B cell (primary cell): ENCODE results near the gene KRTAP5-8. TPM values are rescaled to one million over a fixed set of nuclear protein-coding genes. Genes with fewer than 3 reads are reported as not detected.

Experiments
- ATAC-seq: fragments of 200-7000 bp; cut with Tn5 transposase; one replicate; pipeline ENCODE4 v1.10.0; 2021; ENCODE audit warnings: low read depth, mild to moderate bottlenecking, moderate number of reproducible peaks, moderate library complexity
- CTCF ChIA-PET: fragments of 350-600 bp; sonication (Branson Sonifier 250); formaldehyde crosslinking; loops from one replicate; lab custom pipeline; 2021; ENCODE audit warnings: antibody characterized with exemption, inconsistent platforms; lab: Charles Lee
- POLR2A ChIA-PET: fragments of 350-600 bp; sonication (Branson Sonifier 250); formaldehyde crosslinking; loops from one replicate; lab custom pipeline; 2021; ENCODE audit warnings: antibody characterized with exemption; lab: Charles Lee
- DNase-seq: peaks from one replicate; pipeline ENCODE4 v3.0.0; 2013
- H2AFZ ChIP-seq: 2 replicates; pipeline ENCODE4 v1.6.1; 2012; ENCODE audit warnings: mild to moderate bottlenecking, low read depth, low read length; ENCODE audit not compliant: insufficient read depth, poor library complexity, severe bottlenecking
- H3K27ac ChIP-seq, 2 donors: 1 replicate in 1 of 2; 2 replicates in 1 of 2; pipeline ENCODE4 v1.5.1; 2012 to 2013; ENCODE audit warnings: low read length in 2 of 2, mild to moderate bottlenecking in 2 of 2, moderate library complexity in 1 of 2
- H3K27me3 ChIP-seq, 4 experiments: fragments of 200-600 bp in 1 of 4; sonication (generic) in 1 of 4; replicated peaks in 1 of 4; 1 replicate in 2 of 4; 2 replicates in 2 of 4; pipeline versions ENCODE4 v1.6.1 to v1.7.0; 2013 to 2016; ENCODE audit warnings: low read length in 3 of 4, mild to moderate bottlenecking in 2 of 4, mixed read lengths in 1 of 4, moderate library complexity in 1 of 4; ENCODE audit not compliant: insufficient read depth in 4 of 4, control insufficient read depth in 3 of 4; ENCODE audit errors: control extremely low read depth in 1 of 4
- H3K36me3 ChIP-seq, 2 experiments: replicated peaks in 1 of 2; 1 replicate in 1 of 2; 2 replicates in 1 of 2; pipeline versions ENCODE4 v1.6.1 to v1.7.1; 2013; ENCODE audit warnings: low read length in 1 of 2; ENCODE audit not compliant: insufficient read depth in 2 of 2, control insufficient read depth in 1 of 2; ENCODE audit errors: control extremely low read depth in 1 of 2, extremely low read depth in 1 of 2
- H3K4me1 ChIP-seq, 2 donors: fragments of 200-600 bp in 1 of 2; sonication (generic) in 1 of 2; 1 replicate in 1 of 2; 2 replicates in 1 of 2; pipeline versions ENCODE4 v1.5.1 to v1.6.1; 2013 to 2017; ENCODE audit warnings: low read length in 2 of 2; ENCODE audit not compliant: control insufficient read depth in 2 of 2, insufficient read depth in 2 of 2
- H3K4me2 ChIP-seq: replicated peaks from 2 replicates; pipeline ENCODE3; 2012; ENCODE audit warnings: mild to moderate bottlenecking, low read depth, low read length; ENCODE audit not compliant: poor library complexity, severe bottlenecking
- H3K4me3 ChIP-seq, 5 experiments: fragments of 200-600 bp in 1 of 5; sonication (generic) in 1 of 5; 1 replicate in 3 of 5; 2 replicates in 2 of 5; pipeline versions ENCODE4 v1.5.1 to v1.7.0; 2011 to 2016; ENCODE audit warnings: low read length in 4 of 5, mild to moderate bottlenecking in 4 of 5, low read depth in 2 of 5, control low read depth in 1 of 5, moderate library complexity in 1 of 5; ENCODE audit not compliant: insufficient read depth in 1 of 5; ENCODE audit errors: control extremely low read depth in 1 of 5, extremely low read depth in 1 of 5
- H3K79me2 ChIP-seq: fragments of 200-600 bp; sonication (generic); one replicate; pipeline ENCODE4 v1.6.0; 2016; ENCODE audit warnings: low read length; ENCODE audit not compliant: control insufficient read depth, insufficient read depth
- H3K9ac ChIP-seq: fragments of 200-600 bp; sonication (generic); 2 replicates; pipeline ENCODE4 v1.6.1; 2017; ENCODE audit warnings: mild to moderate bottlenecking, low read length, moderate library complexity
- H3K9me3 ChIP-seq, 3 donors: one replicate each; pipeline versions ENCODE4 v1.6.1 to v1.7.1; 2013; ENCODE audit warnings: low read length in 2 of 3; ENCODE audit not compliant: control insufficient read depth in 2 of 3, insufficient read depth in 1 of 3; ENCODE audit errors: control extremely low read depth in 1 of 3
- H4K20me1 ChIP-seq: 2 replicates; pipeline ENCODE4 v1.6.0; 2012; ENCODE audit warnings: mild to moderate bottlenecking, low read length; ENCODE audit not compliant: insufficient read depth, control insufficient read depth, poor library complexity, severe bottlenecking
- H3K27ac Mint-ChIP-seq: one replicate; pipeline ENCODE4 v1.8.0; 2021; ENCODE audit warnings: mixed read lengths
- H3K27me3 Mint-ChIP-seq: one replicate; pipeline ENCODE4 v1.8.0; 2021; ENCODE audit warnings: mixed read lengths
- H3K4me1 Mint-ChIP-seq: one replicate; pipeline ENCODE4 v1.8.0; 2021; ENCODE audit warnings: mixed read lengths
- H3K4me3 Mint-ChIP-seq: one replicate; pipeline ENCODE4 v1.8.0; 2021; ENCODE audit warnings: mixed read lengths
- H3K9me3 Mint-ChIP-seq: one replicate; pipeline ENCODE4 v1.8.0; 2022; ENCODE audit warnings: mixed read lengths; ENCODE audit not compliant: insufficient read depth
- CTCF ChIP-seq: fragments of 200-600 bp; IDR thresholded peaks from one replicate; pipeline ENCODE4 v1.8.0; 2022; ENCODE audit warnings: antibody characterized with exemption, mild to moderate bottlenecking
- EZH2 ChIP-seq: IDR thresholded peaks from 2 replicates; pipeline ENCODE4 v1.6.1; 2012; ENCODE audit warnings: borderline replicate concordance, low read depth, mild to moderate bottlenecking, moderate library complexity, low read length; ENCODE audit not compliant: insufficient read depth, poor library complexity, severe bottlenecking
- WGBS: methylation state at CpG from one replicate; pipeline ENCODE4 v1.1.5; 2013; ENCODE audit warnings: missing lambda C conversion rate; ENCODE audit not compliant: insufficient coverage; 5-methylcytosine and 5-hydroxymethylcytosine counted together
- intact Hi-C: fragments of 100-400 bp; cut with micrococcal nuclease; formaldehyde crosslinking; loops from one replicate; pipeline ENCODE4 v1.10.0; 2022
- polyA plus RNA-seq: library from polyadenylated mRNA; depleted of rRNA; stranded (reverse); fragments of >200 nt; gene quantifications from 2 replicates; pipeline ENCODE4 v1.2.3, GENCODE V29; 2012
- total RNA-seq, 2 donors: library from RNA; stranded (reverse); fragments of 120-200 nt in 1 of 2; gene quantifications; 1 replicate in 1 of 2; 2 replicates in 1 of 2; pipeline versions ENCODE4 v1.2.3 to v1.2.4, GENCODE V29; 2013 to 2022

KRTAP5-8 gene
- total and polyA plus RNA-seq, 2 donors (not counting 1 experiment from before 2014, with no cell fraction given), result 0.10 to 0.49 TPM

DNA sequence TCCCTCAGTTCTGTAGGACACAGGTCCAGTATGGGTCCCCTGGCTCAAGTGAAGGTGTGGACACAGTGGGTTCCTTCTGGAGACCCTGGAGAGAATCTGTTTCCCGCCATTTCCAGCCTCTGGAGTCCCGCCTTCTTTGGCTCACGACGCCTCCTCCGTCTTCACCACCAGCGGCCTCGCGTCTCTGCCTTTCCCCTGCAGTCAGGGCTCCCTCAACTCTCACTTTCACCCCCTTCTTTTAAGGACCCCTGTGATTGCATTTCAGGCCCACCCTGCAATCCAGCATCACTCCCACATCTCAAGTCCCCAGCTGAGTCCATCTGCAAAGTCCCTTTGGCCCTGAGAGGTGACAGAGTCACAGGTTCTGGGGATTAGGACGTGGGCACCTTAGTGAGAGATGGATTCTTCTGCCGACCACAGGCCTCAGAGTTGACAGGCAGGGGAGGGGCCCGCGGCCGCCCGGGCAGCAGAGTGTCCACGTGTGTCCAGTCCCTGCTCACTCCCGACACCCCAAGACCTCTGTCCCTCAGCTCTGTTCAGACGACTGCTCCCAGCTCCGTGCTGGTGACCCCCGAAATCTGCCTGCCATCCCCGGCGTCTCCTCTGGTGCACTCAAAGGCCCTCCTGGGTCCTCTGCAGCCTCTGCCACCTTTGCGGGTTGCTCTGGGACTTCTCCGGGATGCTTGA lies 47.6 kb upstream of the KRTAP5-8 start:
- Histone ChIP-seq H2AFZ (no peak overlapping the region), H3K4me2 (no peak overlapping the region), H3K27ac (no peak overlapping the region), H4K20me1 (no peaks in the 10 kb centered on the region), H3K4me1 (no peaks in the 10 kb centered on the region), H3K79me2 (no peaks in the 10 kb centered on the region), H3K9me3 (no peaks in the 10 kb centered on the region), H3K4me3 (no peak overlapping the region), H3K27me3 (no peaks in the 10 kb centered on the region), H3K9ac (no peak overlapping the region), H3K36me3 (peaks cover 0 to 57% of the 10 kb centered on the region in 2 experiments)
- CTCF ChIA-PET, result no interaction called here
- ATAC-seq, result no peak
- no peak overlapping the region for H3K27ac Mint-ChIP-seq
- intact Hi-C loops, result no loop called here
- H3K9me3 Mint-ChIP-seq, result no peaks in the 10 kb centered on the region
- H3K27me3 Mint-ChIP-seq, result no peaks in the 10 kb centered on the region
- H3K4me1 Mint-ChIP-seq, result no peaks in the 10 kb centered on the region
- DNase-seq, result no peak
- no peak overlapping the region for H3K4me3 Mint-ChIP-seq
- TF ChIP-seq EZH2 (no peak), CTCF (no peak)
- POLR2A ChIA-PET, result no interaction called here
- 96% methylated on average over 23 of the region's 23 CpGs for WGBS

GRCh38 chr11:71490731-71491390 lies 47.0 kb upstream of the KRTAP5-8 start:
- ATAC-seq (no peak), DNase-seq (no peak)
- WGBS, result 99% methylated on average over 28 of the region's 28 CpGs
- Histone ChIP-seq H3K9ac (no peak overlapping the region), H3K36me3 (peaks cover 0 to 57% of the 10 kb centered on the region in 2 experiments), H3K27me3 (no peaks in the 10 kb centered on the region), H3K27ac (no peak overlapping the region), H3K4me3 (no peak overlapping the region), H3K4me1 (no peaks in the 10 kb centered on the region), H4K20me1 (no peaks in the 10 kb centered on the region), H3K9me3 (no peaks in the 10 kb centered on the region), H3K4me2 (no peak overlapping the region), H3K79me2 (no peaks in the 10 kb centered on the region), H2AFZ (no peak overlapping the region)
- Mint-ChIP-seq H3K27ac (no peak overlapping the region), H3K9me3 (no peaks in the 10 kb centered on the region), H3K4me1 (no peaks in the 10 kb centered on the region), H3K4me3 (no peak overlapping the region), H3K27me3 (no peaks in the 10 kb centered on the region)
- POLR2A ChIA-PET, result no interaction called here
- intact Hi-C loops, result no loop called here
- CTCF ChIA-PET, result no interaction called here
- no peak for TF ChIP-seq EZH2
- TF ChIP-seq CTCF, result no peak
